Measurements from ENCODE around the gene DENR.

DNA sequence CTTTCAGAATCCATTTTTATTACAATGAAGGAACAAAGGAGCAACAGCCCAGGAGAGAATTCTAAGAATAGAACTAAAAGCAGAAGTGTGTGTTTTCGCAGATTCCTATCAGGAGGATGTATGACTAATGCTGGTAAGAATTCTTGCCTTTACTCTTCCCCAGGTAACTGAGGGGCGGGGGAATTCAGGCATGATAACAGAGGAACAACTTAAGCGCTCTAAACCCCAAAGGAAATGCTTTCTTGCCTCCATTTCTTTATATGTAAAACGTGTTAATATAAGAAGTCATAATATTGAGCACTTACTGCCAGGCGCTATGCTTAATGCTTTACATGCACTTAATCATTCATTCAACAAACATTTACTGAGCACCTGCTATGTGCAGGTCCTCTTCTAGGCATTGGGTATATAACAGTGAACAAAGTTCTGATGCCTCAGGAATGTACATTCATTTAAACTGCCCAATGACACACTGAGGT, 26.5 kb upstream of the DENR start:
- TF ChIP-seq, protein P1, sequence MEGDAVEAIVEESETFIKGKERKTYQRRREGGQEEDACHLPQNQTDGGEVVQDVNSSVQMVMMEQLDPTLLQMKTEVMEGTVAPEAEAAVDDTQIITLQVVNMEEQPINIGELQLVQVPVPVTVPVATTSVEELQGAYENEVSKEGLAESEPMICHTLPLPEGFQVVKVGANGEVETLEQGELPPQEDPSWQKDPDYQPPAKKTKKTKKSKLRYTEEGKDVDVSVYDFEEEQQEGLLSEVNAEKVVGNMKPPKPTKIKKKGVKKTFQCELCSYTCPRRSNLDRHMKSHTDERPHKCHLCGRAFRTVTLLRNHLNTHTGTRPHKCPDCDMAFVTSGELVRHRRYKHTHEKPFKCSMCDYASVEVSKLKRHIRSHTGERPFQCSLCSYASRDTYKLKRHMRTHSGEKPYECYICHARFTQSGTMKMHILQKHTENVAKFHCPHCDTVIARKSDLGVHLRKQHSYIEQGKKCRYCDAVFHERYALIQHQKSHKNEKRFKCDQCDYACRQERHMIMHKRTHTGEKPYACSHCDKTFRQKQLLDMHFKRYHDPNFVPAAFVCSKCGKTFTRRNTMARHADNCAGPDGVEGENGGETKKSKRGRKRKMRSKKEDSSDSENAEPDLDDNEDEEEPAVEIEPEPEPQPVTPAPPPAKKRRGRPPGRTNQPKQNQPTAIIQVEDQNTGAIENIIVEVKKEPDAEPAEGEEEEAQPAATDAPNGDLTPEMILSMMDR (IDR thresholded peaks at IDR 0.05): no peak
- no peak for TF ChIP-seq POLR2A (IDR thresholded peaks at IDR 0.05)

Measured in ovary (tissue), 3 donors.